GM12878 (cell line): ENCODE results near the gene CNDP1.

Experiments used
- CREM ChIP-seq: IDR thresholded peaks from 2 replicates; pipeline ENCODE4 v1.6.1; 2014; ENCODE audit warnings: antibody characterized with exemption, low read depth
- CTCF ChIP-seq, 3 experiments: IDR thresholded peaks in 2 of 3; conservative IDR thresholded peaks in 1 of 3; 2 replicates each; pipeline ENCODE4 v1.5.1; 2011; ENCODE audit warnings: low read depth in 3 of 3, low read length in 3 of 3, mild to moderate bottlenecking in 3 of 3, control low read depth in 2 of 3, moderate library complexity in 2 of 3, inconsistent platforms in 1 of 3, mixed read lengths in 1 of 3; ENCODE audit not compliant: control insufficient read depth in 2 of 3, insufficient read depth in 1 of 3; ENCODE audit errors: extremely low read depth in 1 of 3
- HDAC2 ChIP-seq: fragments of 200-600 bp; sonication (generic); IDR thresholded peaks from 2 replicates; pipeline ENCODE4 v1.6.1; 2017
- POLR2A ChIP-seq: IDR thresholded peaks from 2 replicates; pipeline ENCODE4 v1.6.1; 2011; ENCODE audit warnings: low read depth, mild to moderate bottlenecking, low read length
- RCOR1 ChIP-seq: conservative IDR thresholded peaks from 2 replicates; pipeline ENCODE4 v1.6.1; 2012; ENCODE audit warnings: low read depth, low read length, improper control_type of control experiment
- ZNF274 ChIP-seq: IDR thresholded peaks from one replicate; pipeline ENCODE4 v1.8.0; 2011; ENCODE audit not compliant: insufficient read length, insufficient read depth
- ZNF687 ChIP-seq: fragments of 450-650 bp; IDR thresholded peaks from 2 replicates; pipeline ENCODE4 v1.6.1; 2017; ENCODE audit warnings: mild to moderate bottlenecking, moderate library complexity

DNA sequence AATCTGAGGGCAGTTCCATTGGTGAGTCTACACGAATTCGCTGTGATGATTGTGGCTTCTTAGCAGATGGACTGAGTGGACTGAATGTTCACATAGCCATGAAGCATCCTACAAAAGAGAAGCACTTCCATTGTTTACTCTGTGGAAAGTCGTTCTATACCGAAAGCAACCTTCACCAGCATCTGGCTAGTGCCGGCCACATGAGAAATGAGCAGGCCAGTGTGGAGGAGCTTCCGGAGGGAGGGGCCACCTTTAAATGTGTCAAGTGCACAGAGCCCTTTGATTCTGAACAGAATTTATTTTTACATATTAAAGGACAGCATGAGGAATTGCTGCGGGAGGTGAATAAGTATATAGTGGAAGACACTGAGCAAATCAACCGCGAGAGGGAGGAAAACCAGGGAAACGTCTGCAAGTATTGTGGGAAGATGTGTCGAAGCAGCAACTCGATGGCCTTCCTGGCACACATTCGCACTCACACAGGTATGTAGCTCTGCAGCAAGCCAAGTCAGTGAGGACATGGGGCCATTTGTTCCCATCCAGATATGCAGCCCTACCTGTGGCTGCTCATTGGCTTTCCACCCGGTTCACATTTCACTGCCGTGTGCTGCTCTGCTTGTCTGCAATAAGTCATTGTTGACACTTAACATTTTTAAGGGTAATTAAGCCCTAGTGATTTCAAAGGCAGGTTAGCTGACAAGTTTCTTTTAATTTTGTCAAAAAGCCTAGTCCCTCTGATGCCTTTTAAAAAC is 101.1 kb downstream of the CNDP1 start:
- TF ChIP-seq CTCF (IDR thresholded peaks at IDR 0.05 in 2 of 3, conservative IDR thresholded peaks at IDR 0.05 in 1 of 3; ENCODE audit: control insufficient read depth in 2 of 3, extremely low read depth in 1 of 3, insufficient read depth in 1 of 3, low read depth in 3 of 3, low read length in 3 of 3), result no peak
- TF ChIP-seq ZNF274, result no peak
- TF ChIP-seq ZNF687, result no peak
- TF ChIP-seq RCOR1, result no peak
- no peak for TF ChIP-seq POLR2A
- no peak for TF ChIP-seq HDAC2
- TF ChIP-seq CREM, result no peak
